Activated CD8-positive, alpha-beta memory T cell treated with anti-CD3 and anti-CD28 coated beads, Interleukin-2, amount 50 U/mL, for 1 hour (primary cell): ENCODE results near the gene SPATA2.

Experiments used
- DNase-seq: peaks from one replicate; pipeline ENCODE4 v3.0.0-alpha.2; 2020; ENCODE audit errors: extremely low read depth

Gene SPATA2

DNA sequence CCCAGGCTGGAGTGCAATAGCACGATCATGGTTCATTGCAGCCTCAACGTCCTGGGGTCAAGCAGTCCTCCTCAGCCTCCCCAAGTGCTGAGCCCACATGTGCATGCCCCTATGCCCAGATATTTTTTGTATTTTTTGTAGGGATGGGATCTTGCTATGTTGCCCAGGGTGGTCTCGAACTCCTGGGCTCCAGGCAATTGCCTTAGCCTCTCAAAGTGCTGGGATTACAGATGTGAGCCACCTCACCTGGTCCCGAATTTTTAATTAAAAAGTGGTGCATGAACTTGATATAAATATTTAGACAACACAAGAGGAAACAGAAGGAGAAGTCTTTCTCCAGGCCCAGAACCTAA lies 13.8 kb upstream of the SPATA2 start:
- DNase-seq: no peak

DNA sequence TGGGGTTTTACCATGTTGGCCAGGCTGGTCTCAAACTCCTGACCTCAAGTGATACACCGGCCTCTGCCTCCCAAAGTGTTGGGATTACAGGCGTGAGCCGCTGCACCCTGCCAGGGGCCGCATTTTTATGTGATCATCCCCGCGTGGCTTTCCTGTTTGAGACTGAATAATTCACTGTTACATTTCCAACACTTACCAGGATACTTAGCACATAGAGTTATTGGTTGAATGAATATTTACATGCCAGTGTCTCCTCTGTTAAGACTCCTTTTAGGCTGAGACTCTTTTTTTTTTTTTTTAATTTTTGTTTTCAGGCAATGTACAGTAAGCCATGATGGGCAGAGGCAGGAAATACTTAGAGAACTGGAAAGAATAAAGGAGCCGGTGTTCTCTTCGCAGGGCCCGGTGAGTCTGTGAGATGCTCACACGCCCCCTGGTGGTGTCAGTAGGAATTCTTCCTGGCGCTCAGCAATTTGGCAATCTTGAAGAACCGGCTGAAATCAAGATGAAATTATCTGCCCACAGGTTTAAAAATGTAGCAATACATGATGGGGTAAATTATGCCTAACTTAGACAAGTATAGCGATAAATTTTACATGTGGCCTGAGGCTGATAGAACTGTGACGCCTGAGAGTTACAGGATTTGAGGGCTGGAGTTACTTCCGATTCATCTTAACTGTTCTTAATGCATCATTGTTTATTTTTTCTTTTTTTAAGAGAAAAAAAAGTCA lies 13.2 kb upstream of the SPATA2 start:
- DNase-seq: peak; percentile 58

DNA sequence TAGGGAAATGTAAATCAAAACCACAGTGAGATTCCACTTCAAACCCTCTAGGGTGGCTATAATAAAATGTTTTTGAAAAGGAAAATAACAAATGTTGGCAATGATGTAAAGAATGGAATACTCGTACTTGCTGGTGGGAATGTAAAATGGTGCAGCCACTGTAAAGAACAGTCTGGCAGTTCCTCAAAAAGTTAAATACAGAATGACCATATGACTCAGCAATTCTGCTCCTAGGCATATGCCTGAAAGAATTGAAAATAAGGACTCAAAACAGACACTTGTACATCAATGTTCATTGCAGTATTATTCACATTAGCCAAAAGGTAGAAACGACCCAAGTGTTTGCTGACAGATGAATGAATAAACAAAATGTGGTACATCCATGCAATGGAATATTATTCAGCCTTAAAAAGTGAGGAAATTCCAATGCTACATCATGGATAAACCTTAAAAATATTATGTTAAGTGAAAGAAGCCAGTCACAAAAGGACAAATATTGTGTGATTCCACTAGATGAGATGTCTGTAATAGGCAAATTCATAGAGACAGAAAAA lies 10.6 kb upstream of the SPATA2 start:
- DNase-seq: no peak

DNA sequence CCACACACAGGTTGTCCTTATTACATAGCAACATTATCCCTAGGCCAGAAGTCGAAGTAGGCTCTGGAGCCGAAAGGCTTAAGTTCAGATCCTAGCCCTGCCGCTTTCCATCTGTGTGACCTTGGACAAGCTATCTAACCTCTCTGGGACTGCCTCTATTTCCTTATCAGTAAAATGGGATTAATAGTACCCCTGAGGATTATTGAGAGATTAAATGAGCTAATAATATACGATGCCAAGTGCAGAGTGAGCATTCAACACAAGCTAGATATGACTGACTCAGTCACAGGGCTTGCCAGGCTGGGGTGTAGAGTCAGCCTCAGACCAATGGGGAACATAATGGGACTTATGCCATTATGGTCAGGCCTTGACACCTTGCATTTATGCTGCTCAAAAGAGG lies 8.9 kb upstream of the SPATA2 start:
- no peak for DNase-seq

DNA sequence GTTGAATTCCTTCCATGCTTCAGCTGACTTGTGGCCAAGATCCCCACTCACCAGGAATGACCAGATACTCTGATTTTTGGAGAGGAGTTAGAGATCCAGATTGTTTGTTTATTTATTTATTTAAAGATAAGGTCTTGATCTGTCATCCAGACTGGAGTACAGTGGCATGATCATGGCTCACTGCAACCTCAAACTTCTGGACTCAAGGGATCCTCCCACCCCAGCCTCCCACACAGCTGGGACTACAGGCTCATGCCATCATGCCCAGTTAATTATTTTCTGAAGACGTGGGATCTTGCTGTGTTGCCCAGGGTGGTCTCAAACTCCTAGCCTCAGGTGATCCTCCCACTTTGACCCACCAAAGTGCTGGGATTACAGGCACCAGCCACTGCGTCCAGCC lies 4.1 kb upstream of the SPATA2 start:
- DNase-seq: no peak

DNA sequence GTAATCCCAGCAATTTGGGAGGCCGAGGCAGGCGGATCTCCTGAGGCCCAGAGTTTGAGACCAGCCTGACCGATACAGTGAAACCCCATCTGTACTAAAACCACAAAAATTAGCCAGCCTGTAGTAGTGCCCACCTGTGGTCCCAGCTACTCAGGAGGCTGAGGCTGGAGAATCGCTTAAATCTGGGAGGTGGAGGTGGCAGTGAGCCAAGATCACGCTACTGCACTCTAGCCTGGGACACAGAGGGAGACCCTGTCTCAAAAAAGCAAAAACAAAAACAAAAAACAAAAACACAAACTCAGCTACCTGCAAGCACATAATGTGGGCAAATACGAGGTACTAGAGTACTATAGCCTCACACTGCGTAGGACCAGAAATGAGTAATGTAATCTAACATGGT lies 3.7 kb upstream of the SPATA2 start:
- DNase-seq: no peak

DNA sequence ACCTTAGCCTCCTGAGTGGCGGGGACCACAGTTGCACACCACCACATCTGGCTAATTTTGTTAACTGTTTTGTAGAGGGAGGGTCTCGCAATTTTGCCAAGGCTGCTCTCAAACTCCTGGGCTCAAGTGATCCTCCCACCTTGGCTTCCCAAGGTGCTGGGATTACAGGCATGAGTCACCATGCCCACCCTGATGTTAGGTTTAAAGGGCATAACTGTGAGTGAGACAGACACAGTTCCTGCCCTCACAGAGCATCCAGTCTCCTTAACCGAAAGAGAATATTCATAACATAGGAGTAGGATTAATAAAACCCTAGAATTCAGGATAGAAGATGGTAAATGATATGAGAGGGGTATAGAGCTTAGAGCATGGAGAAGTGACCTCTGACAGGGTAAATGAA lies 3.1 kb upstream of the SPATA2 start:
- no peak for DNase-seq

DNA sequence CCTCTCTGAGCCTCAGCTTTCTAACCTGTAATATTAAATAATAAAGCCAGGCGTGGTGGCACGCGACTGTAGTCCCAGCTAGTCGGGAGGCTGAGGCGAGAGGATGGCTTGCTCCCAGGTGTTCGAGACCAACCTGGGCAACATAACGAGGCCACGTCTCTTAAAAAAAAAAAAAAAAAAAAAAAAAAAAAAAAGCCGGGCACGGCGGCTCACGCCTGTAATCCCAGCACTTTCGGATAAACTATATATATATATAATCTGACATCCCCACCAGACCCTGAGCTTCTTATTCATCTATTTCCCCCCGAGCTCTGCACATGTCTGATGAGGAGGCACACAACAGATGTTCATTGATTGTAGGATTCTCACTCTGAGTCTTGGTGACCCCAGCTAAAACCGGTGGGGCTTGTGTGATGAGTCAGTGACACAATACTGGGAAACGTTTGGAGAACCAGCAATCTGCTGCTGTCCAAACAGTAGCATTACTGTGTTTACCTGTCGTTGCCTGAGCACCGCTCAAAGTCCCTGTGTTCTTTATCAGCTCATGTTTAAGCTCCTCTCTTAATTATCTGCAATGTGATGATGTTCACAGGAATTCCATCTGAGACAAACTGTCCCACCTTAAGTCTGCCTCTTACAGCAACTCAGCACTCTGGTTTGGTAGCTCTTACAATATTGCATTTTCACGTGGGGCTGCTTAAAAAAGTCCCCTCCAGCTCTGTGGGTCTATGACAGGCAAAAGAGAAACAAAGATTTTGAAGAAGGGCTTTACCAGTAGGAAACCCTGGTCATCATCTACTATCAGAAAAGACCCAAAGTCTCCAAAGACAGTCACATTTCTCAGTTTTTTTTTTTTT lies 1.0 kb upstream of the SPATA2 start:
- no peak for DNase-seq

DNA sequence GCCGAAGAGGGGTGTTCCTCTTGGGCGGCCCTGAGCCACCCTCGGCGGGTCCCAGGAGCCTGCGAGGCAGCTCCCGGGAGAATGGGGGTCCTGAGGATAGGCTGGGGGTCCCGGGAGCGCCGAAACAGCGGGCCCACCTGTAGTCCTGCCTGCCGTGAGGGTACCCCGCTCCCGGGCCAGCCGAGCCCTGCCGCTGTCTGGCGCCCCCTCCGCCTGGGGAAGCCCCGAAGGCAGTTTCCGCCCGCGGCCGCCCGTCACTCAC lies 280 bp downstream of the SPATA2 start:
- no peak for DNase-seq

DNA sequence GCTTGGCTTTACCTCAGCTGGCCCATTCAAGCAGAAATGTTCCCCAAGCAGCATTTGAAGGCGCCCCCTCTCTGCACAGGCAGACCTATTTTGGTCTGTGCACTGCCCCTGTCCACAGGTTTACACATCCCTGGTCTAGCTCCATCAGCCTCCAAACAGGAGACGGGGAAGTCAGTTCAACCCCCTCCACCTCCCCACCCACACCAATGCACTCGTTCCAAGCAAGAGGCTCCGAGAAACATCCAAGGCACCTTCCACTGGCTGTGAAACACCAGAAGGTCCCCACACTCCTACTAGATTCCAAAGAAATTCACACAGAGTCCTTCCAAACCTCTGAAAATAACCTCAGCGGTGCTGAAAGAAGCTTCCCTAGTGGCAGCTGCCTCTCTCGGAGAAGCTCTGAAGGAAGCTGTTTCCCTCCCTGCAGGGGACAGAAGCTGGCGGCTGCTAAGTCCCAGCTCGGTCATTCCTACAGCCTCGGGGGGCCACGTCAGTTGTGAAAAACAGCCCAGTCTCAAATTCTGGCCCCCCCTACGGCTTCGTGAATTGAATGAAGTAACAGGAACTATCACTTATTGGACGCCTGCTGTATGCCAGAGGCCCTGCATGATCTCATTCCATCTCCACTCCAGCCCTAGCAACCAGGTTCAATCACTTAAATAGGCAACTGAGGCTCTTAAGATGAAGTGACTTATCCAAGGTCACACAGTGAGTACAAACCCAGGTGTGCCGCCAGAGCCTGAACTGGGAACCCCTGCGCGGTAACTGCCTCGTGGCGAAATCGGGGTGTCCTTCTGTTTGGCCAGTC lies 815 bp downstream of the SPATA2 start:
- no peak for DNase-seq

DNA sequence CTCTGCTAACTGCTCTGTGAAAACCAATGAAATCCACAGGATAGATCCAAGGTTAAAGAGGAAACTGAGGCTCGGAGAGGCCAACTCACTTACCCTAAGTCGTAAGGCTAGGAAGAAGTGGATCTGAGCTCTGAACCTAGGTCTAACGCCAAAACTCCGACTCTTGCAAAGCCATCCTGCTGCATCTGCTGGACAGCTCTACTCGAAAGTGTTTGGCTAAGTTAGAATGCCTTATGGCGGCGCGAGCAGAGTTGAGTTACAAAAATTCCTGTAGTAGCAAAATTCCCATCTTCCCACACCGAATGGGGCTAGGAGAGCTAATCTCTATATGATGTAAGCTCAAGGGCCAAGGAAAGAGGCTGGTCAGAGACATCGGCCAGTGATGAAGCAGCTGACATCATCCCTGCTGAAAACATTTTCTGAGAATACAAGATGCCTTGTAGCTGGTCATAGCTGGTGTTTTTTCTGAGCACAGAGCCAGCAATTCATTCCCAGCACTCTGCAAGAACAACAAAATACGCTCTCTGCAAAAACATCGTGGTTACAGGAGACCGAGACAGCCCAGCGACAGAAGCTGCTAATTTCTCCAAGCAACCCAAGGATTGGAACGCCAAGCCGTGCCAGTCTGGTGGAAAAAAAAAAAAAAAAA lies 1.8 kb downstream of the SPATA2 start:
- DNase-seq: no peak

DNA sequence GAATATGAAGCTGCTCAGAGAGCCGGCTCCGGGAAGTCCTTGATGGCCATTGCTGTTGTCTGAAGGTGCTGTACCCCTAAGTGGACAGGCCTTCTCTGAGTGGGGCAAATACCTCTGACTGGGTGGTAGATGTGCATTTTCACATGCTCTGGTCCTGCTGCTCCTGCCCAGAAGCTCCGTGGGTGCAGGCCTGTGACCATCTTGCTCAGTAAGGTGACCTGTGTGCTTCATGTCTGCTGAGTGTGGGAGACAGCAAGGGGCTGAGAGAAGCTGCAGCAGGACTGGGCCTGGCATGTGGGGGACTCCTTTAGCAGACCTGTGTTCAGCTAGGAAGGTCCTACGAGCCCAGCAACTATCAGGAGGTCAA lies 5.0 kb downstream of the SPATA2 start:
- no peak for DNase-seq

DNA sequence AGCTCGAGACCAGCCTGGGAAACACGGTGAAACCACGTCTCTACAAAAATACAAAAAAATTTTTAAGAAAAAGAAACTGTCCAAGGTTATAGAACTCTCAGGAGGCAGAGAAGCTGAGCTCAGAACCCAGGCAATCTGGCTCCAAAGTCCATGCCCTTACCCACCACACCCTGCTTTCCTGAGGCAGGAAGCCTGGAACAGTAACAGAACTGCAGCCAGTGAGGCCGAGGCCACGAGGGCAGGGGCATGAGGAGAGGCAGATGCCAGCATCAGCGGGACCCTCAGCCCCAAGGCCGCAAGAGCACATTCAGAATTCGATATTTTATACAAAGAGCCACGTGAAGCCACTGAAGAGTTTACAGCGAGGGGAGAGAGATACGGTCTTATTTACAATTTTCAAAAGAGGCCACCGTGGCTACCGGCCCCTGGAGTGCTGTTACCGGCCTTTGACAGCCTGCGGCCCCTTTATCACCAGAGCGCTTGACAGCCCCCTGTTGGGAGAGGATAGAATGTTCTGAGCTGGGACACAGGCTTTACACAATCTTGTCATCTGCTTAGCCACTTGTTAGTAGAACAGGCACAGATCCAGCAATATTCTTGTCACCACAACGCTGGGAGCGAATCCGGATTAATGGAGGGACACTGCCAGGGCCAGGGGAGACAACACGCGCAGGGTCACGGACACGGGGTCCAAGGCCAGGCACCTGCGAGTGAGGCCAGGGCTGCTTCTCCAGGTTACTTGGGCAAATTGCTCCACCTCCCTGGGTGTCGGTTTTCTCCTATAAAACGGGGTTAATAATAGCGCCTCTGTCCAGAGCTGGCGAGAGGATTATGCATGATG lies 5.6 kb downstream of the SPATA2 start:
- DNase-seq: no peak

DNA sequence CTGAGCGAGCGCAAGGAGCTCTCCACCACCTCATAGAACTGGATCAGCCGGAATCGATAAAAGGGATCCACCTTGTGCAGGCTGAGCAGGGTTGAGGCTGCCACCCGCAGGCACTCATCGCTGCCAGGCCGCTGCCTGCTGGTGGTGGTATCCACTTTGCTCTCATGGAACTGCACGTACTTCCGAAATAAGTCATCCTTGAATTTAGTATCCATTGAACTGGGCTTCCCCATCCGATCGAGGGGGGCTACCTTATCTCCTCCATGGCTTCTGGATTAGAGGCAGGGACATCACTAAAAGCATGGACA lies 7.1 kb downstream of the SPATA2 start:
- DNase-seq: no peak

DNA sequence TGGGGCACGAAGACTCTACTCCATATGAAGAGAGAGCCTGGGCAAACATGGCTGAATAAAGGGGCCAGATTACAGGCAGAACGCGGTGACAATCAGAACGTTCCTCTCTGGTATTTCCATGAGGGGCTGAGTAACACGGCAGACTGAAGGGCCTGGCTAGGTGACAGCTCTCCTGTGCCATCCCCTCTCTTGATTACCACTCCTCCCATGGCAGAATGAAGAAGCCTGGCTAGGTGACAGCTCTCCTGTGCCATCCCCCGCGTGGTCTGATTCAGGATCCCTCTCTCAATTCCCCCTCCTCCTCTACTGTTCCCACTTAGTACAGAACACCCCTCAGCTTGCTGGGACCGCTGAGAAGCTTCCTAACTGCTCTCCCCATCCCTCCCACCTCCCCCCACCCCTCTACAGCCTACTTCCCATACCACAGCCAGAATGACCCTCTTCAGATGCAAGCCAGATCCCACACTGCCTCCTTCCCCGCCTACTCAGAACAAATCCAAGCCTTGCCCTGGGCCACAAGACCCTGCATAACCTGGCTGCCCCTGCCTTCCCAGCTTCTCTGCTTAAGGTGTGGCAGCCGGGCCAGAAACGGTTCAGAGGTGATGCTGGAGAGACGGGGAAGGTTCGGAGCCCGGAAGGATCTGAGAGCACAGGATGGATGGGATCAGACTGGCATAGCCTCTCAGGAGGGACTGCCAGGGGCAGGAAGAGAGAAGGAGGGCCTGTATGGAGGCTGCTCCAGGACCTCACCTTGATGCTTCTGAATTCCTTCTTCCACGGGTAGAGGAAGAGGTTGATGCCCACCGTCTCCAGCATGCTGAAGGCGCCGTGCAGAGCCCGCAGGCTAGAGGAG lies 7.7 kb downstream of the SPATA2 start:
- DNase-seq: no peak

DNA sequence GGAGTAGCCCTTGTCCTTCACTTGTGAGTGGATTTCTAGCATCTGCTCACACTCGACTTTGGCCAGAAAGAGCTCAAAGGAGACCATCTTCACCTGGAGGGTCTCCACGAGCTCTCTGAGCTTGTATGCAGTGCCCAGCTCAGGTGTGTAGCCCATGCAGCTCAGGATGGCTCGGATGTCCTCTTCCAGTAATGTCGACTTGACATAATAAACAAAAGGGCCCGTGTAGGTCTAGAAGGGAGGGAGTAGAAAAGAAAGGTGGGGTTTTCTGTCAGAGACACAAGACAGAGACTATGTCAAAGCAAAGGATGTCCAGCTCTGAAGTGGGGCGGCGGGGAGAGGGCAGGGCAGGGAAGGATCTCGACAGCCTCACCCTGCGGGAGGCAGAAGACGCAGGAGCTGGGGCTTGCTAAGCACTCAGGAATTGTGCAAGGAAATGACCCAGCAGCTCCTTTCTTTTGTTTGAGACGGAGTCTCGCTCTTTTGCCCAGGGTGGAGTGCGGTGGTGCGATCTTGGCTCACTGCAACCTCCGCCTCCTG lies 8.6 kb downstream of the SPATA2 start:
- DNase-seq: no peak

DNA sequence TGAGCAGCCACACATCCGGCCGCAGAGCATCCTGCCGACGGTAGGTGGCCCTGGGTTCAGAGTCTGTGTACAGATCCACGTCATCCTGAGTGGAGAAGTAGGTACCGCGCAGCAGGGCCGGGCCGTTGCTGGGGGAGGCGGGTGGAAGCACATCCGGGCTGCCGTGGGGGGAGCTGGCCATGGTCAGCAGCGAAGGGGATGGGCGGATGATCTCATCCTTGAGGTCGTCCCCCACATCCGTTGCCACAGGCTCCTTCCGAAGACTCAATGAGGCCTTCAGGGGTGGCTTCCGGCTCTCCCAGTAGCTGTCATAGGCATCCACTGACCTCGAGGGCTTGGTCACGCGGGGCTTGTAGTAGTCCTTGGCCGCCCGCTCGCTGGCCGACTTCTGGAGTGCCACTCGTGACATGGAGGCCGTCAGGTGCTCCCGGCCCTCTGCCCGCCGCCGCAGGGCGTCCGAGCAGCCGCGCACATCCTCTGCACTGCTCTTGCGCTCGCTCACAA lies 9.2 kb downstream of the SPATA2 start:
- DNase-seq: no peak

DNA sequence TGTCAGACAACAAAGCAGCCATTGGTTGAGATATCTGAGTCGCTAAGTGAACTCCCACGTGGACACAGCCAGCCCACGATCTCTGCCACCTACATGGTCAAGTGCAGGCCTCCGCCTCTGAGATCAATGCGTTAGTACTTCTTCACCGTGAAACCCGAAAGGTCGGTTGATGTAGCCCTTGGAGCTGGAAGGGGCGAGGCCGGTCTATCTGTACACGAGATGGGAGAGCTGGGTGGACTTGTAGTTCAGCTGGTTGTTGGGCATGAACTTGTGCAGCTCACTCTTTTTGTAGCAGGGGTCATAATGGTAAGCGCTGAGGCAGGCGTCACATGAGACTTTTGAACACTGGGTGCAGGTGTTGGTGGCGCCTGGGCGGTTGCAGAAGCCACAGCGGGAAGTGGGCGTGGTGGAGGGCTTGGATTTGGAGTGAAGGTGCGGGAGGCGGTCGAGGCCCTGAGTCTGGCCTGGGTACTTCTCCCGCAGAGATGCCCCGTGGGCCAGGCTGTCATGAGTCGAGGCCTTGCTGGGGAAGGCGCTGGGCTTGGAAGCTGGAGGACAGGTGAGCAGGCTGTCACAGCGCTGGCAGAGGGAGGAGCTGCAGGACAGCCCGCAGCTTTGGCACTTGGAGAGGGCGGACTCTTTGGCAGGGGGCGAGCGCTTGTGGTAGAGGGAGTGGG lies 9.8 kb downstream of the SPATA2 start:
- no peak for DNase-seq

DNA sequence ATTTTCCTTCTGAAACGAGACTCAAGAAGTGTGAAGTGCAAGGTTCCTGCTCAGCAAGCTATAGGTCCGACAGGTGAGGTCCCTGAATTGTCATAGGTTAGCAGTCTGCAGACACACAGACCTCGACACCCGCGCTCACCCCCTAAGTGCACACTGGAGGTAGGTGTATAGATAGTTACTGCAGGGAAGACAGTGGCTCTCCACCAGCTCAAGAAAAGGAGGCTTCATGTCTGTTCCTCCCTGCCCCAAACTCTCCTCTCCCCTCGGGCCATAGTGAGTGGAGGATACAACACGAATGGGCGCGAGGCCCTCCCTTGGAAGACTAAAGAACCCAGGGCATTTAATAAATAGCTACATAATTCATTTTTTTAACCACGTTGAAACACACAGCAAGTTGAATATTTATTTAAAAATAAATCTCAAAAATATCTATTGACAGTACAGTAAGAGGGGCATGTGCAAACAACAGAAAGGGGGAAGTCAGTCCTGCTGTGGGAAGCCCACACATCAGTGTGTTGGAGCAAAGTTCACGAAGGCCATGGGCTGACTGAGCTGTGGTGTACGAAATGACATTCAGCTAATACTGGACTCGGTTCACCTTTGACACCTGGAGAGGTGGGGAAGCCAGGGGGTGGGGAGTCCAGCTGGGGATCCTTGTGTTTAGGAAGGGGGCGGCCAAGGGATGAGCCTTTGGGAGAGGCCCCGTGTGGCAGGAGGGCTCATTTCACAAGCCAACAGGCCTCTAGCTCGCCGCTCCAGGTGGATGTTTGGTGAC lies 10.7 kb downstream of the SPATA2 start:
- DNase-seq: no peak
